Gastroesophageal sphincter (tissue), 3 donors: ENCODE results near the gene SYT1.

Experiments
- POLR2A ChIP-seq, 2 donors: fragments of 450-650 bp; IDR thresholded peaks; one replicate each; pipeline ENCODE4 v1.6.1; 2017; ENCODE audit warnings: antibody characterized with exemption in 2 of 2, mild to moderate bottlenecking in 2 of 2, moderate library complexity in 1 of 2
- POLR2AphosphoS5 ChIP-seq: sonication (generic); formaldehyde crosslinking; IDR thresholded peaks from one replicate; pipeline ENCODE4 v1.6.1; 2017; ENCODE audit warnings: antibody characterized with exemption
- TF ChIP-seq, protein P1 (sequence below), 4 experiments: fragments of 200-600 bp in 2 of 4; fragments of 450-650 bp in 2 of 4; sonication (generic) in 1 of 4; IDR thresholded peaks; one replicate each; pipeline ENCODE4 v1.5.1; 2017 to 2019; ENCODE audit warnings: antibody characterized with exemption in 4 of 4, mild to moderate bottlenecking in 2 of 4, moderate library complexity in 2 of 4

GRCh38 chr12:79407671-79408622 is 543.4 kb downstream of the SYT1 start:
- TF ChIP-seq POLR2AphosphoS5 (no peak), POLR2A (IDR thresholded peaks at IDR 0.05) (no peak)
- TF ChIP-seq, protein P1, sequence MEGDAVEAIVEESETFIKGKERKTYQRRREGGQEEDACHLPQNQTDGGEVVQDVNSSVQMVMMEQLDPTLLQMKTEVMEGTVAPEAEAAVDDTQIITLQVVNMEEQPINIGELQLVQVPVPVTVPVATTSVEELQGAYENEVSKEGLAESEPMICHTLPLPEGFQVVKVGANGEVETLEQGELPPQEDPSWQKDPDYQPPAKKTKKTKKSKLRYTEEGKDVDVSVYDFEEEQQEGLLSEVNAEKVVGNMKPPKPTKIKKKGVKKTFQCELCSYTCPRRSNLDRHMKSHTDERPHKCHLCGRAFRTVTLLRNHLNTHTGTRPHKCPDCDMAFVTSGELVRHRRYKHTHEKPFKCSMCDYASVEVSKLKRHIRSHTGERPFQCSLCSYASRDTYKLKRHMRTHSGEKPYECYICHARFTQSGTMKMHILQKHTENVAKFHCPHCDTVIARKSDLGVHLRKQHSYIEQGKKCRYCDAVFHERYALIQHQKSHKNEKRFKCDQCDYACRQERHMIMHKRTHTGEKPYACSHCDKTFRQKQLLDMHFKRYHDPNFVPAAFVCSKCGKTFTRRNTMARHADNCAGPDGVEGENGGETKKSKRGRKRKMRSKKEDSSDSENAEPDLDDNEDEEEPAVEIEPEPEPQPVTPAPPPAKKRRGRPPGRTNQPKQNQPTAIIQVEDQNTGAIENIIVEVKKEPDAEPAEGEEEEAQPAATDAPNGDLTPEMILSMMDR (IDR thresholded peaks at IDR 0.05): peak; percentile 26 to 71 (median 52)
